ENCODE data around the gene MIEF1. TPM values are rescaled to one million over a fixed set of nuclear protein-coding genes. Genes with fewer than 3 reads are reported as not detected.

Gene MIEF1
- total RNA-seq, 4 donors from 2014 or later: 19.7 to 21.7 (median 20.9) TPM

DNA sequence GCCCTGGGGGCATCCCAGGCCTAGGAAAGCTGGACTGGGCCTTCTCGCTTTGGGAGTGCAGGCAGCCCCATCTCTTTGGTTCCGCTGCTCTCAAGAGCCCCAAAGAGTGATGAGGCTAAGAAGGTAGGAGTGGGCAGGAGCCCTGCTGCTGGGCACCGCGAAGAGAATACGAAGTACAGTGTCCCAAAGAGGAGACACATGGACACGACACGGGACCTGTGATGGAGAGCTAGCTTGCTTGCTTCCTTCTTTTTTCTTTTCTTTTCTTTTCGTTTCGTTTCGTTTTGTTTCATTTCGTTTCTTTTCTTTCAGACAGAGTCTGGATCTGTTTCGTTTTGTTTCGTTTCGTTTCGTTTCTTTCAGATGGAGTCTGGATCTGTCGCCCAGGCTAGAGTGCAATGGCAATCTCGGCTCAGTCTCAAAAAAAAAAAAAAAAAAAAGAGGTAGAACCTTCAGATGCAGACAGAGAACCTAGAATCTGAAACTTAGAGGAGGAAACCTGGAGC lies 34.6 kb upstream of the MIEF1 start:
- 89% methylated on average over 17 of the region's 17 CpGs for WGBS
- Histone ChIP-seq H3K4me3 (no peak overlapping the region), H3K27me3 (peaks cover 0 to 12% (median 0%) of the 10 kb centered on the region in 4 donors), H3K9me3 (no peaks in the 10 kb centered on the region), H3K4me1 (peaks cover 47 to 76% (median 60%) of the 10 kb centered on the region in 4 donors), H3K27ac (replicated peaks in 1 of 4) (no peak overlapping the region), H3K36me3 (no peaks in the 10 kb centered on the region)
- DNase-seq (ENCODE audit: extremely low spot score): no peak
- TF ChIP-seq, protein P1, sequence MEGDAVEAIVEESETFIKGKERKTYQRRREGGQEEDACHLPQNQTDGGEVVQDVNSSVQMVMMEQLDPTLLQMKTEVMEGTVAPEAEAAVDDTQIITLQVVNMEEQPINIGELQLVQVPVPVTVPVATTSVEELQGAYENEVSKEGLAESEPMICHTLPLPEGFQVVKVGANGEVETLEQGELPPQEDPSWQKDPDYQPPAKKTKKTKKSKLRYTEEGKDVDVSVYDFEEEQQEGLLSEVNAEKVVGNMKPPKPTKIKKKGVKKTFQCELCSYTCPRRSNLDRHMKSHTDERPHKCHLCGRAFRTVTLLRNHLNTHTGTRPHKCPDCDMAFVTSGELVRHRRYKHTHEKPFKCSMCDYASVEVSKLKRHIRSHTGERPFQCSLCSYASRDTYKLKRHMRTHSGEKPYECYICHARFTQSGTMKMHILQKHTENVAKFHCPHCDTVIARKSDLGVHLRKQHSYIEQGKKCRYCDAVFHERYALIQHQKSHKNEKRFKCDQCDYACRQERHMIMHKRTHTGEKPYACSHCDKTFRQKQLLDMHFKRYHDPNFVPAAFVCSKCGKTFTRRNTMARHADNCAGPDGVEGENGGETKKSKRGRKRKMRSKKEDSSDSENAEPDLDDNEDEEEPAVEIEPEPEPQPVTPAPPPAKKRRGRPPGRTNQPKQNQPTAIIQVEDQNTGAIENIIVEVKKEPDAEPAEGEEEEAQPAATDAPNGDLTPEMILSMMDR (IDR thresholded peaks at IDR 0.05): no peak
- TF ChIP-seq POLR2AphosphoS5 (IDR thresholded peaks at IDR 0.05): no peak
- TF ChIP-seq POLR2A (IDR thresholded peaks at IDR 0.05; ENCODE audit: low read depth): no peak
- no peak for TF ChIP-seq EP300 (IDR thresholded peaks at IDR 0.05)
- intact Hi-C loops (cut with DNase I): no loop called here

DNA sequence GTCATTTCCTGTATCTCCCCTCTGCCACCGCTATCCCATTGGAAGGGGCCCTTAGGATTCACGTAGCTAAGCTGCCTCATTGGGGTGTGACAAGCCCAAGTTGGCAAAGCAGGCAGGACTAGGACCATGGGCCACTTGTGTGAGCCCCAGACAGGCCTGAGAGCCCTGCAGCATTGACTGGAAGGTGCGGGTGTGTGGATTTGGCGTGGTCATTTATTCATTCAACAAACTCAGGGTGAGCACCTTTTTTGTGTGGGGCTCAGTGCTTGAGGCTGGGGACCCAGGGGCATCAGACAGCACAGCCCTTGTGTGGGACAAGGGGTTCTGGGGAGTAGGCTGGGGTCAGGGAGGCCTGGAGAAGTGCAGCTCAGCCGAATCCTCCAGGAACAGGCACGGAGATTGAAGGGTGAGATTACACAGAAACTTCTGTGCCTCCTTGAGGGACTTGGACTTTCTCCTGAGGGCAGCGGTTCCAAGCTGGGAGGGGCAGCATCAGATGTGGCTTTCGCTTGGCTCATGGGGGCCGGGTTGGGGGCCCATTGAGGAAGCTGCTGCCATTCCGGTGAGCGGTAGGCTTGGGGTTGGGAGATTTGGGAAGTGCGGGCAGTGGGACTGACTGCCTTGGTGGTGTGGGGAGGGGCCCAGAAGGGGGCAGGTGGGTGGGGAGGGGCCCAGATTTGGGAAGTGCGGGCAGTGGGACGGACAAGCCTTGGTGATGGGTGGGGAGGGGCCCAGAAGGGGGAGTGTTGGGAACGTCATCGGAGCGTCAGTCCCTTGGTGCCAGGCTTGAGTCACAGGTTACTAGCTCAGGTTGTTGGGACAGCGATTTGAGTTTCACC lies 33.4 kb upstream of the MIEF1 start:
- Histone ChIP-seq H3K27ac (replicated peaks in 1 of 4) (peak overlapping the region in 1 of 4 donors; percentile 69), H3K9me3 (no peaks in the 10 kb centered on the region), H3K4me1 (peaks cover 47 to 76% (median 61%) of the 10 kb centered on the region in 4 donors), H3K36me3 (no peaks in the 10 kb centered on the region), H3K4me3 (no peak overlapping the region), H3K27me3 (peaks cover 0 to 12% (median 0%) of the 10 kb centered on the region in 4 donors)
- no peak for DNase-seq (ENCODE audit: extremely low spot score)
- TF ChIP-seq POLR2A (IDR thresholded peaks at IDR 0.05; ENCODE audit: low read depth): no peak
- TF ChIP-seq POLR2AphosphoS5 (IDR thresholded peaks at IDR 0.05): no peak
- TF ChIP-seq EP300 (IDR thresholded peaks at IDR 0.05): no peak
- TF ChIP-seq, protein P1 (IDR thresholded peaks at IDR 0.05): no peak
- intact Hi-C loops (cut with DNase I): no loop called here
- 83% methylated on average over 18 of the region's 18 CpGs for WGBS

DNA sequence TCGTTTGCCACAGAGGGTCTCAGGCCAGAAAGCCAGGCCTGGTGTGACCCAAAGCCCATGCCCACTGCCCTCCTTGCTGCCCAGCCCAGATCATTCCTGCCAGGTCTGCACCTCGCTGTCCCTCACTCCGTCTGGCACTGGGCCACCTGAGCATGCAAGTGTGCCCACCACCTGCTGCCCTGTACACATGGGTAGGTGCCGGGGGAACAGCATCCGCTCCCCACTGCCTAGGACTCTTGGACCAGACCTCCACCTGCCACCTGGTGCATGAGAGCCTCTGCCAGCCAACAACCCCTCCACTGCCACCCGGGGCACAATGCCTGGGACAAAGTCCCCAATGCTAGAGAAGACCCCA lies 32.8 kb upstream of the MIEF1 start:
- DNase-seq (ENCODE audit: extremely low spot score): no peak

DNA sequence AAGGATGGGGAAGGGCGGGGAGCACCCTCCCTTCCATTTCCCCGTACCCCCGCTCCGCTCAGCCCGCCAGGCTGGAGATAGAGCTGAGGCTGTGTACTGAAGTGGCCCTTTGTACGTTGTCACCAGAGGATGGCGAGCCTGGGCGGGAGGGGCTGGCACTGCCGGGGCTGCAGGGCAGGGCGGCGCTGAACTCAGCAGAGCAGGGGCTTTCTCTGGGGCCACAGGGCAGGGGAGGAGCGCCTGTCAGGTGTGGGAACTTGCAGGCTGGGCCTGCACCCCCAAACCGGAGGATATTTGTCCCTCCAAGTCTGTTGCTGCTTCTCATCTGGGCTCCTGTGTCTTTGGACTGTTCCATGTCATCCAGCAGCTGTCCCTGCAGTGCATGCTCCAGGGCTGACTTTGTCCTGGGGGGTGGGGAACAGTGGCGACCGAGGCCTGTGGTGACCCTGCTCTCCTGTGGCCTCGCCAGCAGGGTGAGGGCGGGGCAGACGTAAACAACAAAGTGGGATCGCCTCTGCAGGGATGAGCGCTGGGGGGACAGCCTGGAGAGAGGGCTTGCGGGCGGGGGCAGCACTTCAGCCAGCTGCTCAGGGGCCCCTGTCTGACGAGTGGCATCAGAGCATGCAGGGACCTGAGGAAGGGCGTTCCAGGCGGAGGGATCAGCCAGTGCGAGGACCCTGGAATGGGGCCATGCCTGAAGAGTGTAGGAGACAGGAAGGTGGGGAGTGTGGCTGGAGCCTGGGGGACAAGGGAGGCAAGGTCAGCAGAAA lies 32.2 kb upstream of the MIEF1 start:
- Histone ChIP-seq H3K27ac (replicated peaks in 1 of 4) (peak overlapping the region in 3 of 4 donors; percentile 57 to 69 (median 64)), H3K4me1 (peaks cover 52 to 80% (median 64%) of the 10 kb centered on the region in 4 donors)

More for the DNA sequence above, 32.8 kb upstream of the MIEF1 start:
- peaks cover 0 to 12% (median 0%) of the 10 kb centered on the region in 4 donors for H3K27me3 ChIP-seq
- H3K9me3 ChIP-seq: no peaks in the 10 kb centered on the region
- peak overlapping the region in 2 of 4 donors; percentile 57 to 69 for H3K27ac ChIP-seq (replicated peaks in 1 of 4)
- no peaks in the 10 kb centered on the region for H3K36me3 ChIP-seq
- peaks cover 48 to 75% (median 61%) of the 10 kb centered on the region in 4 donors for H3K4me1 ChIP-seq
- intact Hi-C loops (cut with DNase I): no loop called here
- 50% methylated on average over 1 of the region's 6 CpGs for WGBS
- TF ChIP-seq POLR2A (IDR thresholded peaks at IDR 0.05; ENCODE audit: low read depth): no peak
- no peak for TF ChIP-seq EP300 (IDR thresholded peaks at IDR 0.05)
- TF ChIP-seq POLR2AphosphoS5 (IDR thresholded peaks at IDR 0.05): no peak
- TF ChIP-seq, protein P1 (IDR thresholded peaks at IDR 0.05): no peak
- no peak overlapping the region for H3K4me3 ChIP-seq

More for the DNA sequence above, 32.2 kb upstream of the MIEF1 start:
- intact Hi-C loops (cut with DNase I): no loop called here
- DNase-seq (ENCODE audit: extremely low spot score): no peak
- no peak overlapping the region for H3K4me3 ChIP-seq
- H3K9me3 ChIP-seq: no peaks in the 10 kb centered on the region
- TF ChIP-seq POLR2A (IDR thresholded peaks at IDR 0.05; ENCODE audit: low read depth) (no peak), EP300 (IDR thresholded peaks at IDR 0.05) (no peak), POLR2AphosphoS5 (IDR thresholded peaks at IDR 0.05) (no peak)
- TF ChIP-seq, protein P1 (IDR thresholded peaks at IDR 0.05): no peak
- 77% methylated on average over 25 of the region's 26 CpGs for WGBS
- H3K27me3 ChIP-seq: peaks cover 0 to 12% (median 0%) of the 10 kb centered on the region in 4 donors
- H3K36me3 ChIP-seq: no peaks in the 10 kb centered on the region

Measured in esophagus muscularis mucosa (tissue), 4 donors.